ENCODE data around the gene ROR1. TPM values are rescaled to one million over a fixed set of nuclear protein-coding genes. Genes with fewer than 3 reads are reported as not detected.

ROR1 gene
- total and polyA plus RNA-seq, 2 donors (not counting 3 experiments of a cell fraction or from before 2014, with no cell fraction given) = 2.6 to 3.5 TPM

GRCh38 chr1:63750721-63751120 is 23.1 kb upstream of the ROR1 start:
- H3K27ac ChIP-seq (ENCODE audit: insufficient read depth, low read depth, low read length) = no peak overlapping the region
- ChIA-PET POLR2A (no interaction called here), CTCF (no interaction called here)
- FAIRE-seq = no peak
- H3K4me3 ChIP-seq (replicated peaks in 1 of 3; ENCODE audit: insufficient read depth in 1 of 3, low read depth in 1 of 3, low read length in 3 of 3) = no peak overlapping the region
- dilution Hi-C loops (cut with MboI; ENCODE audit: extremely low pct_ligation_motif_present, low sequenced_read_pairs) (no loop called here), intact Hi-C loops (cut with micrococcal nuclease) (no loop called here)
- no peaks in the 10 kb centered on the region for H3K36me3 ChIP-seq (ENCODE audit: control insufficient read depth in 2 of 2, extremely low read depth in 1 of 2, insufficient read depth in 2 of 2, low read length in 2 of 2)
- TF ChIP-seq EZH2 (IDR thresholded peaks at IDR 0.05; ENCODE audit: borderline replicate concordance, low read depth, low read length, severe bottlenecking) (no peak), MAX (IDR thresholded peaks at IDR 0.05; ENCODE audit: insufficient read depth, insufficient read length) (no peak), CTCF (IDR thresholded peaks at IDR 0.05; ENCODE audit: extremely low read depth in 1 of 2, insufficient read depth in 1 of 2, low read depth in 1 of 2, low read length in 2 of 2) (no peak), POLR2AphosphoS5 (IDR thresholded peaks at IDR 0.05; ENCODE audit: insufficient read depth, low read depth, low read length) (no peak), POLR2A (IDR thresholded peaks at IDR 0.05; ENCODE audit: low read depth, low read length) (no peak)
- H3K79me2 ChIP-seq (ENCODE audit: control insufficient read depth, insufficient read depth, low read length) = no peaks in the 10 kb centered on the region
- H3K9me3 ChIP-seq (replicated peaks; ENCODE audit: control insufficient read depth, insufficient read depth, low read length) = no peaks in the 10 kb centered on the region
- H3K4me2 ChIP-seq (ENCODE audit: insufficient read depth, low read length) = no peak overlapping the region
- DNase-seq (ENCODE audit: low read depth, low spot score) = no peak
- H3K9ac ChIP-seq (replicated peaks; ENCODE audit: extremely low read depth, insufficient read depth, low read length) = no peak overlapping the region
- peaks cover 38% of the 10 kb centered on the region for H3K4me1 ChIP-seq (ENCODE audit: control insufficient read depth, extremely low read depth, insufficient read depth, low read length)
- H3K9me1 ChIP-seq (replicated peaks; ENCODE audit: control insufficient read depth, extremely low read depth, insufficient read depth, low read length) = no peaks in the 10 kb centered on the region
- no peak overlapping the region for H2AFZ ChIP-seq (ENCODE audit: low read depth, low read length)
- H3K27me3 ChIP-seq (ENCODE audit: control insufficient read depth in 2 of 2, insufficient read depth in 2 of 2, low read length in 2 of 2) = no peaks in the 10 kb centered on the region
- BruUV-seq (replicated peaks) = no TSS peak
- H4K20me1 ChIP-seq (replicated peaks; ENCODE audit: control insufficient read depth, extremely low read depth, insufficient read depth, low read length) = no peaks in the 10 kb centered on the region

GRCh38 chr1:63752176-63752575 is 21.6 kb upstream of the ROR1 start:
- no peak for TF ChIP-seq POLR2AphosphoS5 (IDR thresholded peaks at IDR 0.05; ENCODE audit: insufficient read depth, low read depth, low read length)
- no peak for TF ChIP-seq FOS (IDR thresholded peaks at IDR 0.05; ENCODE audit: borderline replicate concordance, insufficient read depth, low read length)
- TF ChIP-seq GATA2 (IDR thresholded peaks at IDR 0.05; ENCODE audit: insufficient read depth, insufficient read length, low read depth, low read length) = no peak
- no peak for TF ChIP-seq JUN (IDR thresholded peaks at IDR 0.05; ENCODE audit: borderline replicate concordance, insufficient read depth, insufficient read length, low read depth)
- TF ChIP-seq CTCF (IDR thresholded peaks at IDR 0.05; ENCODE audit: extremely low read depth in 1 of 2, insufficient read depth in 1 of 2, low read depth in 1 of 2, low read length in 2 of 2) = no peak
- no peak for TF ChIP-seq MYC (IDR thresholded peaks at IDR 0.05; ENCODE audit: low read depth, low read length)
- Histone ChIP-seq H3K4me3 (replicated peaks in 1 of 3; ENCODE audit: insufficient read depth in 1 of 3, low read depth in 1 of 3, low read length in 3 of 3) (no peak overlapping the region), H3K4me2 (ENCODE audit: insufficient read depth, low read length) (peak overlapping the region; percentile 46), H3K79me2 (ENCODE audit: control insufficient read depth, insufficient read depth, low read length) (no peaks in the 10 kb centered on the region), H3K9me1 (replicated peaks; ENCODE audit: control insufficient read depth, extremely low read depth, insufficient read depth, low read length) (no peaks in the 10 kb centered on the region), H2AFZ (ENCODE audit: low read depth, low read length) (no peak overlapping the region), H3K9ac (replicated peaks; ENCODE audit: extremely low read depth, insufficient read depth, low read length) (no peak overlapping the region), H3K27ac (ENCODE audit: insufficient read depth, low read depth, low read length) (peak overlapping the region; percentile 60), H3K36me3 (ENCODE audit: control insufficient read depth in 2 of 2, extremely low read depth in 1 of 2, insufficient read depth in 2 of 2, low read length in 2 of 2) (no peaks in the 10 kb centered on the region), H3K4me1 (ENCODE audit: control insufficient read depth, extremely low read depth, insufficient read depth, low read length) (peaks cover 25% of the 10 kb centered on the region), H4K20me1 (replicated peaks; ENCODE audit: control insufficient read depth, extremely low read depth, insufficient read depth, low read length) (no peaks in the 10 kb centered on the region), H3K27me3 (ENCODE audit: control insufficient read depth in 2 of 2, insufficient read depth in 2 of 2, low read length in 2 of 2) (no peaks in the 10 kb centered on the region), H3K9me3 (replicated peaks; ENCODE audit: control insufficient read depth, insufficient read depth, low read length) (no peaks in the 10 kb centered on the region)
- intact Hi-C loops (cut with micrococcal nuclease) = no loop called here
- ChIA-PET CTCF (interaction anchor here (1.7 kb wide), 1 partner anchor 60 kb away, joined by 9 read pairs; no protein-coding TSS in a partner anchor), POLR2A (no interaction called here)
- dilution Hi-C loops (cut with MboI; ENCODE audit: extremely low pct_ligation_motif_present, low sequenced_read_pairs) = no loop called here
- peak; percentile 67 for DNase-seq (ENCODE audit: low read depth, low spot score)
- BruUV-seq (replicated peaks) = no TSS peak
- peak; percentile 70 for FAIRE-seq

All from endothelial cell of umbilical vein (primary cell).